HUES64 (cell line): ENCODE results near the gene GPR173.

Source experiments
- H3K27ac ChIP-seq: 2 replicates; pipeline ENCODE4 v1.7.0; 2013; ENCODE audit warnings: low read depth, low read length, inconsistent platforms
- H3K27me3 ChIP-seq: 2 replicates; pipeline ENCODE4 v1.6.1; 2013; ENCODE audit warnings: mild to moderate bottlenecking, low read length; ENCODE audit not compliant: insufficient read depth
- H3K36me3 ChIP-seq: 2 replicates; pipeline ENCODE4 v1.6.1; 2013; ENCODE audit warnings: mild to moderate bottlenecking, low read length; ENCODE audit not compliant: insufficient read depth
- H3K4me1 ChIP-seq: 2 replicates; pipeline ENCODE4 v1.6.1; 2013; ENCODE audit warnings: mild to moderate bottlenecking, low read length, moderate library complexity; ENCODE audit not compliant: insufficient read depth
- H3K4me3 ChIP-seq: 2 replicates; pipeline ENCODE4 v1.5.1; 2013; ENCODE audit warnings: mild to moderate bottlenecking, low read length, moderate library complexity
- H3K9ac ChIP-seq: 2 replicates; pipeline ENCODE4 v1.6.1; 2013; ENCODE audit warnings: mild to moderate bottlenecking, low read depth, low read length
- H3K9me3 ChIP-seq: 2 replicates; pipeline ENCODE4 v1.6.1; 2013; ENCODE audit warnings: low read depth, low read length; ENCODE audit not compliant: insufficient read depth
- whole genome bisulfite sequencing: fragments of 150-250, 120-280 bp; methylation state at CpG from one replicate; pipeline ENCODE4 v1.1.7; 2013; ENCODE audit warnings: missing lambda C conversion rate; 5-methylcytosine and 5-hydroxymethylcytosine counted together

Gene GPR173

GRCh38 chrX:53093177-53093655 lies 44.6 kb downstream of the GPR173 start:
- 1% methylated on average over 16 of the region's 16 CpGs for WGBS
- Histone ChIP-seq H3K27me3 (no peaks in the 10 kb centered on the region), H3K9ac (peak overlapping the region; percentile 68; the same call in 1 of the 2 replicates), H3K4me1 (no peaks in the 10 kb centered on the region), H3K9me3 (no peaks in the 10 kb centered on the region), H3K27ac (peak overlapping the region; percentile 96), H3K4me3 (peak overlapping the region; percentile 88), H3K36me3 (no peaks in the 10 kb centered on the region)

- WGBS = under 1% methylated on average over 65 of the region's 67 CpGs
- H3K9ac ChIP-seq = peak within 1 kb of the TSS; percentile 78
- no peaks in the 10 kb centered on the region for H3K4me1 ChIP-seq
- no peaks in the 10 kb centered on the region for H3K27me3 ChIP-seq
- peak within 1 kb of the TSS; percentile 88 for H3K4me3 ChIP-seq
- H3K9me3 ChIP-seq = no peaks in the 10 kb centered on the region
- peak within 1 kb of the TSS; percentile 96 for H3K27ac ChIP-seq
- no peaks in the 10 kb centered on the region for H3K36me3 ChIP-seq
Measured at GRCh38 chrX:53093748-53094581, 45.4 kb downstream of the GPR173 start, which contains the start of gene KANTR. TSS of gene KANTR (plus strand) at chrX:53094142. CDS start at chrX:53124273, 30,131 bp downstream.

- Histone ChIP-seq H3K9ac (peak overlapping the region; percentile 78), H3K27ac (no peak overlapping the region; the same call in 1 of the 2 replicates), H3K36me3 (peaks cover 4% of the 10 kb centered on the region; the same call in 1 of the 2 replicates), H3K9me3 (no peaks in the 10 kb centered on the region), H3K4me1 (no peaks in the 10 kb centered on the region), H3K4me3 (peak overlapping the region; percentile 88), H3K27me3 (no peaks in the 10 kb centered on the region)
- WGBS = 0% methylated on average over 4 of the region's 5 CpGs
Measured at GRCh38 chrX:53094582-53094905, 46.0 kb downstream of the GPR173 start.

GRCh38 chrX:53095796-53096195 lies 47.2 kb downstream of the GPR173 start:
- Histone ChIP-seq H3K4me1 (no peaks in the 10 kb centered on the region), H3K9ac (no peak overlapping the region), H3K9me3 (no peaks in the 10 kb centered on the region), H3K27me3 (no peaks in the 10 kb centered on the region), H3K4me3 (no peak overlapping the region), H3K36me3 (peaks cover 8% of the 10 kb centered on the region; the same call in 1 of the 2 replicates), H3K27ac (no peak overlapping the region)
- WGBS = 93% methylated on average over 2 of the region's 3 CpGs

- no peaks in the 10 kb centered on the region for H3K9me3 ChIP-seq
- H3K4me3 ChIP-seq = no peak overlapping the region
- no peaks in the 10 kb centered on the region for H3K4me1 ChIP-seq
- WGBS = 95% methylated on average over 6 of the region's 6 CpGs
- H3K36me3 ChIP-seq = no peaks in the 10 kb centered on the region
- no peaks in the 10 kb centered on the region for H3K27me3 ChIP-seq
- H3K27ac ChIP-seq = no peak overlapping the region
- no peak overlapping the region for H3K9ac ChIP-seq
Measured at GRCh38 chrX:53114864-53115549, 66.4 kb downstream of the GPR173 start.

GRCh38 chrX:53115550-53115874 lies 66.9 kb downstream of the GPR173 start:
- Histone ChIP-seq H3K27ac (no peak overlapping the region), H3K4me1 (no peaks in the 10 kb centered on the region), H3K9ac (no peak overlapping the region), H3K27me3 (no peaks in the 10 kb centered on the region), H3K9me3 (no peaks in the 10 kb centered on the region), H3K36me3 (no peaks in the 10 kb centered on the region), H3K4me3 (no peak overlapping the region)
- WGBS = 100% methylated on average over 2 of the region's 2 CpGs

- no peaks in the 10 kb centered on the region for H3K36me3 ChIP-seq
- WGBS = 96% methylated on average over 3 of the region's 3 CpGs
- no peaks in the 10 kb centered on the region for H3K27me3 ChIP-seq
- H3K4me3 ChIP-seq = no peak overlapping the region
- no peaks in the 10 kb centered on the region for H3K4me1 ChIP-seq
- no peaks in the 10 kb centered on the region for H3K9me3 ChIP-seq
- H3K27ac ChIP-seq = no peak overlapping the region
- no peak overlapping the region for H3K9ac ChIP-seq
Measured at GRCh38 chrX:53116101-53116500, 67.5 kb downstream of the GPR173 start.

GRCh38 chrX:53122013-53122412 lies 73.4 kb downstream of the GPR173 start:
- WGBS = 86% methylated on average over 1 of the region's 1 CpG
- Histone ChIP-seq H3K27me3 (no peaks in the 10 kb centered on the region), H3K36me3 (no peaks in the 10 kb centered on the region)

GRCh38 chrX:53125506-53125905 lies 76.9 kb downstream of the GPR173 start:
- H3K4me1 ChIP-seq = no peaks in the 10 kb centered on the region
- no peaks in the 10 kb centered on the region for H3K36me3 ChIP-seq
- H3K27ac ChIP-seq = no peak overlapping the region
- no peak overlapping the region for H3K4me3 ChIP-seq
- H3K27me3 ChIP-seq = no peaks in the 10 kb centered on the region
- H3K9me3 ChIP-seq = no peaks in the 10 kb centered on the region
- no peak overlapping the region for H3K9ac ChIP-seq

More at GRCh38 chrX:53122013-53122412, 73.4 kb downstream of the GPR173 start:
- no peak overlapping the region for H3K4me3 ChIP-seq
- H3K9me3 ChIP-seq = no peaks in the 10 kb centered on the region
- no peak overlapping the region for H3K9ac ChIP-seq
- H3K4me1 ChIP-seq = no peaks in the 10 kb centered on the region
- no peak overlapping the region for H3K27ac ChIP-seq

- Histone ChIP-seq H3K27ac (no peak overlapping the region), H3K4me3 (no peak overlapping the region), H3K4me1 (no peaks in the 10 kb centered on the region), H3K36me3 (no peaks in the 10 kb centered on the region), H3K27me3 (no peaks in the 10 kb centered on the region), H3K9me3 (no peaks in the 10 kb centered on the region), H3K9ac (no peak overlapping the region)
- WGBS = no CpG with 5 or more reads among the region's 2 CpGs
Measured at GRCh38 chrX:53126377-53126776, 77.8 kb downstream of the GPR173 start.

- no peak overlapping the region for H3K4me3 ChIP-seq
- no peaks in the 10 kb centered on the region for H3K9me3 ChIP-seq
- H3K4me1 ChIP-seq = no peaks in the 10 kb centered on the region
- H3K36me3 ChIP-seq = no peaks in the 10 kb centered on the region
- WGBS = 96% methylated on average over 3 of the region's 3 CpGs
- H3K9ac ChIP-seq = no peak overlapping the region
- H3K27ac ChIP-seq = no peak overlapping the region
- H3K27me3 ChIP-seq = no peaks in the 10 kb centered on the region
Measured at GRCh38 chrX:53128097-53128749, 79.6 kb downstream of the GPR173 start.
